SK-N-SH (cell line): ENCODE results near the gene MAP10.

Experiments
- CTCF ChIP-seq: fragments of 200-600 bp; sonication (generic); IDR thresholded peaks from 2 replicates; pipeline ENCODE4 v1.6.1; 2017; ENCODE audit warnings: antibody characterized with exemption, mild to moderate bottlenecking, moderate library complexity
- FOXM1 ChIP-seq: IDR thresholded peaks from 2 replicates; pipeline ENCODE4 v1.4.0; 2012; ENCODE audit warnings: low read depth, mild to moderate bottlenecking
- MAX ChIP-seq: IDR thresholded peaks from 2 replicates; pipeline ENCODE4 v1.4.0; 2012; ENCODE audit warnings: low read depth
- MXI1 ChIP-seq: IDR thresholded peaks from 2 replicates; pipeline ENCODE4 v1.6.1; 2012; ENCODE audit warnings: mild to moderate bottlenecking, low read depth, low read length, improper control_type of control experiment
- PBX3 ChIP-seq: IDR thresholded peaks from 2 replicates; pipeline ENCODE4; 2012
- POLR2AphosphoS5 ChIP-seq: IDR thresholded peaks from 2 replicates; pipeline ENCODE4 v1.6.1; 2012; ENCODE audit warnings: low read depth, low read length
- RCOR1 ChIP-seq: fragments of 150-350 bp; IDR thresholded peaks from 2 replicates; pipeline ENCODE4 v1.6.1; 2017; ENCODE audit warnings: antibody characterized with exemption, low read length
- REST ChIP-seq: IDR thresholded peaks from 2 replicates; pipeline ENCODE4 v1.6.1; 2012; ENCODE audit warnings: mild to moderate bottlenecking, low read depth, low read length, moderate library complexity
- SMC3 ChIP-seq: IDR thresholded peaks from 2 replicates; pipeline ENCODE4 v1.6.1; 2012; ENCODE audit warnings: low read depth, low read length, improper control_type of control experiment
- TEAD4 ChIP-seq: IDR thresholded peaks from 2 replicates; pipeline ENCODE4 v1.4.0; 2012; ENCODE audit warnings: mild to moderate bottlenecking, borderline replicate concordance; ENCODE audit not compliant: insufficient read depth
- USF1 ChIP-seq: IDR thresholded peaks from 2 replicates; pipeline ENCODE4 v1.4.0; 2012; ENCODE audit warnings: low read depth, borderline replicate concordance
- YY1 ChIP-seq: IDR thresholded peaks from 2 replicates; pipeline ENCODE4 v1.4.0; 2012; ENCODE audit warnings: low read depth, mild to moderate bottlenecking

- TF ChIP-seq SMC3 (no peak), CTCF (no peak), YY1 (no peak), TEAD4 (no peak), MAX (no peak), FOXM1 (no peak), RCOR1 (no peak), POLR2AphosphoS5 (no peak), MXI1 (no peak), REST (no peak), USF1 (no peak), PBX3 (no peak)
Observed at GRCh38 chr1:232845406-232845955, 40.3 kb downstream of the MAP10 start.
